ENCODE data around the gene HOXD10. TPM values are rescaled to one million over a fixed set of nuclear protein-coding genes. Genes with fewer than 3 reads are reported as not detected.

The HOXD10 gene
- total and polyA plus RNA-seq, 2 experiments from 2014 or later = 16.0 to 17.2 TPM

DNA sequence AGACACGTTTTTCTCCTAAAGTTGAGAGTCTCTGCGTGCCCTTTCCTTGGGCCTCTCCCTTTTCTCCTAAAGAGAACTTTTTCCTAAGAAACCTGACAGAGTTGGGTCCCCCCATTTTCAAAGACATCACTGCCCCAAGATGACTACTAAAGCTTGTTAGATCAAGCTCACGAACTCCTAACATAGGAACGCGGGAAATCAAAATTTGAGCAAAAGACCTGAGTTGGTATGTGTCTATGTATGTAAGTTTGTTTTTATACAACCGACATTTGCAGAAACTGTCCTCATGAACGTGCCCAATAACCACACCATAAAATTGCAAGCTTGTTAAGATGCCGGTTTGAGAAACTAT lies 22.7 kb upstream of the HOXD10 start:
- peak overlapping the region; percentile 87 for H3K4me2 ChIP-seq (ENCODE audit: unreplicated experiment)
- TF ChIP-seq EZH2phosphoT487 (IDR thresholded peaks at IDR 0.05; ENCODE audit: insufficient read depth, low read depth) (no peak), EZH2 (IDR thresholded peaks at IDR 0.05; ENCODE audit: insufficient read depth, poor library complexity, severe bottlenecking) (no peak)
- H3K9me2 ChIP-seq (ENCODE audit: insufficient read depth) = no peaks in the 10 kb centered on the region
- H3K27me3 ChIP-seq (replicated peaks; ENCODE audit: insufficient read depth) = peaks cover 13% of the 10 kb centered on the region; the same call in 1 of the 2 replicates
- no peaks in the 10 kb centered on the region for H4K20me1 ChIP-seq (ENCODE audit: insufficient read depth)
- DNase-seq = no peak
- 0 out of 2 replicates have a peak, but pooled peaks cover 13% of the 10 kb centered on the region for H3K79me2 ChIP-seq (ENCODE audit: insufficient read depth)
- peaks cover 15% of the 10 kb centered on the region; the same call in 1 of the 2 replicates for H3F3A ChIP-seq (ENCODE audit: insufficient read depth)
- no peak overlapping the region for H3K9ac ChIP-seq
- H3K4me1 ChIP-seq (ENCODE audit: insufficient read depth) = peaks cover 9% of the 10 kb centered on the region
- no peaks in the 10 kb centered on the region for H3K36me3 ChIP-seq (ENCODE audit: low read depth)
- no peak overlapping the region for H3K27ac ChIP-seq
- no peaks in the 10 kb centered on the region for H3K9me3 ChIP-seq (ENCODE audit: low read depth)
- H3K4me3 ChIP-seq = peak overlapping the region; percentile 77
- 81 to 84% methylated on average over 8 of the region's 8 CpGs for WGBS, 2 experiments (ENCODE audit: low coverage in 1 of 2, low lambda C conversion rate in 2 of 2, missing lambda C conversion rate in 2 of 2)
- in situ Hi-C loops (cut with MboI) = no loop called here
- peak overlapping the region; percentile 88; the same call in 1 of the 2 replicates for H2AFZ ChIP-seq

GRCh38 chr2:176094349-176094748 lies 22.2 kb upstream of the HOXD10 start:
- Histone ChIP-seq H4K20me1 (ENCODE audit: insufficient read depth) (no peaks in the 10 kb centered on the region), H3F3A (ENCODE audit: insufficient read depth) (peaks cover 15% of the 10 kb centered on the region; the same call in 1 of the 2 replicates), H3K79me2 (ENCODE audit: insufficient read depth) (0 out of 2 replicates have a peak, but pooled peaks cover 13% of the 10 kb centered on the region), H3K36me3 (ENCODE audit: low read depth) (no peaks in the 10 kb centered on the region), H3K9me3 (ENCODE audit: low read depth) (no peaks in the 10 kb centered on the region), H3K4me1 (ENCODE audit: insufficient read depth) (peaks cover 9% of the 10 kb centered on the region), H2AFZ (no peak overlapping the region), H3K9ac (no peak overlapping the region), H3K27ac (no peak overlapping the region), H3K4me2 (ENCODE audit: unreplicated experiment) (no peak overlapping the region), H3K9me2 (ENCODE audit: insufficient read depth) (no peaks in the 10 kb centered on the region), H3K27me3 (replicated peaks; ENCODE audit: insufficient read depth) (peaks cover 12% of the 10 kb centered on the region; the same call in 1 of the 2 replicates), H3K4me3 (0 out of 2 replicates have a peak overlapping the region, but pooled peaks have one; percentile 77)
- 95 to 97% methylated on average over 12 of the region's 12 CpGs for WGBS, 2 experiments (ENCODE audit: low coverage in 1 of 2, low lambda C conversion rate in 2 of 2, missing lambda C conversion rate in 2 of 2)
- no peak for TF ChIP-seq EZH2phosphoT487 (IDR thresholded peaks at IDR 0.05; ENCODE audit: insufficient read depth, low read depth)
- no peak for TF ChIP-seq EZH2 (IDR thresholded peaks at IDR 0.05; ENCODE audit: insufficient read depth, poor library complexity, severe bottlenecking)
- DNase-seq = no peak
- in situ Hi-C loops (cut with MboI) = no loop called here

- Histone ChIP-seq H3K36me3 (ENCODE audit: low read depth) (no peaks in the 10 kb centered on the region), H3K4me1 (ENCODE audit: insufficient read depth) (peaks cover 9% of the 10 kb centered on the region), H3K9me2 (ENCODE audit: insufficient read depth) (no peaks in the 10 kb centered on the region), H3K4me2 (ENCODE audit: unreplicated experiment) (no peak overlapping the region), H3K79me2 (ENCODE audit: insufficient read depth) (0 out of 2 replicates have a peak, but pooled peaks cover 13% of the 10 kb centered on the region), H3K4me3 (no peak overlapping the region), H2AFZ (no peak overlapping the region), H3K27me3 (replicated peaks; ENCODE audit: insufficient read depth) (peaks cover 3% of the 10 kb centered on the region; the same call in 1 of the 2 replicates), H3K9ac (no peak overlapping the region), H4K20me1 (ENCODE audit: insufficient read depth) (no peaks in the 10 kb centered on the region), H3F3A (ENCODE audit: insufficient read depth) (peaks cover 15% of the 10 kb centered on the region; the same call in 1 of the 2 replicates), H3K27ac (no peak overlapping the region), H3K9me3 (ENCODE audit: low read depth) (no peaks in the 10 kb centered on the region)
- no peak for DNase-seq
- in situ Hi-C loops (cut with MboI) = no loop called here
- 94 to 98% methylated on average over 5 of the region's 5 CpGs for WGBS, 2 experiments (ENCODE audit: low coverage in 1 of 2, low lambda C conversion rate in 2 of 2, missing lambda C conversion rate in 2 of 2)
- TF ChIP-seq EZH2phosphoT487 (IDR thresholded peaks at IDR 0.05; ENCODE audit: insufficient read depth, low read depth) = no peak
- no peak for TF ChIP-seq EZH2 (IDR thresholded peaks at IDR 0.05; ENCODE audit: insufficient read depth, poor library complexity, severe bottlenecking)
Observed at GRCh38 chr2:176095421-176095820, 21.2 kb upstream of the HOXD10 start.

DNA sequence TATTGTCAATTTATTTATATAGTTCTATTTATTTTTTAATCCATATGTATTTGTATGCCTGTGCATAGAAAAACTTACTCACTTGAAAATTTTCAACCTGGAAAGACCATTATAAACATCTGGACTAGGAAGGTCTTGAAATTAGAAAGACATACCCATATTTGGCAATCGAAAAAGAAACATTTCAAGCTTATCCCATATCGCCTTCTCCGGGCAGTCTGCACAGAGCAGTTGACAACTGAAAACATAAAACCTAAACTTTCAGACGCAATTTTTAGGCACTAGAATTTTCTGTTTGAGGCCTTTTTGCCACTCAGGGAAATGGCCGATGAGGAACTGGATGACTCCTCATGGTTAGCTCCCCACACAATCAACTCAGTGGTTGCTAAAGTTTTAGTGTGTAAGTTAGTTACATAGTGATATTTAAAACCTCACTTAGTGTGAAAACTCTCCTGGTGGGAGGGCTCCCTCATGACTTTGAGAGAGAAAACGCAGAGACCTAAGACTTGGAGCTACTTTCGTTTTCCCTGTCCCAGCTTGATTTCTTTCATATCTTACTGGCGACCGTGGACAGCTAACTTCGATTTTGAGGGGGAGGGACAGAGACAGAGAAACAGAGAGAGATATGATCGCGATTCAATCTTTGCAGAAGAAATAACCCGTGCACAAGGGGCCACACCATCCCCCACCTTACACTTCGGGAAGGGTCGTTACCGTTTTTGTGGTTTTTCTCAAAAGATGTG lies 20.2 kb upstream of the HOXD10 start:
- Histone ChIP-seq H3K27me3 (replicated peaks; ENCODE audit: insufficient read depth) (no peaks in the 10 kb centered on the region), H3K27ac (peak overlapping the region; percentile 73), H3F3A (ENCODE audit: insufficient read depth) (peaks cover 15% of the 10 kb centered on the region; the same call in 1 of the 2 replicates), H3K9ac (peak overlapping the region; percentile 79), H3K9me2 (ENCODE audit: insufficient read depth) (no peaks in the 10 kb centered on the region), H3K4me3 (peak overlapping the region; percentile 79), H3K79me2 (ENCODE audit: insufficient read depth) (0 out of 2 replicates have a peak, but pooled peaks cover 13% of the 10 kb centered on the region), H3K4me1 (ENCODE audit: insufficient read depth) (peaks cover 9% of the 10 kb centered on the region), H3K9me3 (ENCODE audit: low read depth) (no peaks in the 10 kb centered on the region), H3K36me3 (ENCODE audit: low read depth) (no peaks in the 10 kb centered on the region), H4K20me1 (ENCODE audit: insufficient read depth) (no peaks in the 10 kb centered on the region), H2AFZ (peak overlapping the region; percentile 97), H3K4me2 (ENCODE audit: unreplicated experiment) (peak overlapping the region; percentile 100)
- DNase-seq = peak; percentile 76
- TF ChIP-seq EZH2 (IDR thresholded peaks at IDR 0.05; ENCODE audit: insufficient read depth, poor library complexity, severe bottlenecking) (no peak), EZH2phosphoT487 (IDR thresholded peaks at IDR 0.05; ENCODE audit: insufficient read depth, low read depth) (no peak)
- in situ Hi-C loops (cut with MboI) = no loop called here
- WGBS, 2 experiments (ENCODE audit: low coverage in 1 of 2, low lambda C conversion rate in 2 of 2, missing lambda C conversion rate in 2 of 2) = 12 to 14% methylated on average over 16 of the region's 16 CpGs

Measured in GM23248 (cell line).